Neuronal stem cell (in vitro differentiated cells): ENCODE data around the gene KCNC1.

Experiments
- DNase-seq: peaks from one replicate; pipeline ENCODE4 v3.0.0-alpha.2; 2013; ENCODE audit warnings: low spot score
- H2AFZ ChIP-seq: one replicate; pipeline ENCODE4 v1.6.1; 2013; ENCODE audit warnings: mild to moderate bottlenecking, low read length, inconsistent platforms
- H2AK5ac ChIP-seq: 2 replicates; pipeline ENCODE4 v1.6.1; 2013; ENCODE audit warnings: low read depth, mild to moderate bottlenecking, inconsistent platforms, low read length, moderate library complexity, mixed read lengths
- H2BK120ac ChIP-seq: 2 replicates; pipeline ENCODE4 v1.6.1; 2013; ENCODE audit warnings: low read depth, mild to moderate bottlenecking, inconsistent platforms, low read length, moderate library complexity, mixed read lengths
- H2BK12ac ChIP-seq: one replicate; pipeline ENCODE4 v1.6.1; 2013; ENCODE audit warnings: low read length, inconsistent platforms
- H2BK15ac ChIP-seq: 2 replicates; pipeline ENCODE4 v1.6.1; 2013; ENCODE audit warnings: mild to moderate bottlenecking, low read length, inconsistent platforms, mixed read lengths
- H2BK5ac ChIP-seq: one replicate; pipeline ENCODE4 v1.6.1; 2013; ENCODE audit warnings: inconsistent platforms, mild to moderate bottlenecking, low read length, moderate library complexity
- H3K14ac ChIP-seq: one replicate; pipeline ENCODE4 v1.6.1; 2013; ENCODE audit warnings: low read length, inconsistent platforms
- H3K18ac ChIP-seq: 2 replicates; pipeline ENCODE4 v1.6.1; 2013; ENCODE audit warnings: low read length, inconsistent platforms
- H3K23ac ChIP-seq: 2 replicates; pipeline ENCODE4 v1.6.1; 2013; ENCODE audit warnings: low read depth, mild to moderate bottlenecking, mixed read lengths, low read length, inconsistent platforms; ENCODE audit not compliant: poor library complexity
- H3K27ac ChIP-seq: replicated peaks from 3 replicates; pipeline ENCODE4 v1.5.1; 2013; ENCODE audit warnings: low read length, inconsistent platforms
- H3K27me3 ChIP-seq, 3 experiments: 2 replicates each; pipeline ENCODE4 v1.6.1; 2013; ENCODE audit warnings: low read length in 3 of 3, mild to moderate bottlenecking in 2 of 3, inconsistent platforms in 1 of 3, low read depth in 1 of 3, mixed read lengths in 1 of 3, moderate library complexity in 1 of 3; ENCODE audit not compliant: control insufficient read depth in 3 of 3, insufficient read depth in 3 of 3
- H3K36me3 ChIP-seq, 2 donors: replicated peaks in 1 of 2; 2 replicates each; pipeline ENCODE4 v1.6.1; 2013; ENCODE audit warnings: low read length in 2 of 2; ENCODE audit not compliant: control insufficient read depth in 2 of 2, insufficient read depth in 2 of 2
- H3K4ac ChIP-seq: 2 replicates; pipeline ENCODE4 v1.6.1; 2013; ENCODE audit warnings: inconsistent platforms, mild to moderate bottlenecking, low read length, moderate library complexity
- H3K4me1 ChIP-seq, 2 donors: 1 replicate in 1 of 2; 2 replicates in 1 of 2; pipeline ENCODE4 v1.6.1; 2013; ENCODE audit warnings: low read length in 2 of 2, low read depth in 1 of 2; ENCODE audit not compliant: control insufficient read depth in 2 of 2, insufficient read depth in 1 of 2
- H3K4me2 ChIP-seq: one replicate; pipeline ENCODE4 v1.6.1; 2013; ENCODE audit warnings: mild to moderate bottlenecking, low read length, inconsistent platforms; ENCODE audit not compliant: insufficient read depth, poor library complexity, severe bottlenecking
- H3K4me3 ChIP-seq, 2 donors: 2 replicates each; pipeline ENCODE4 v1.5.1; 2013; ENCODE audit warnings: low read length in 2 of 2, mild to moderate bottlenecking in 2 of 2, inconsistent platforms in 1 of 2, moderate library complexity in 1 of 2
- H3K79me1 ChIP-seq: one replicate; pipeline ENCODE4 v1.6.1; 2013; ENCODE audit warnings: low read depth, mild to moderate bottlenecking, inconsistent platforms, low read length, moderate library complexity
- H3K9ac ChIP-seq: one replicate; pipeline ENCODE4 v1.6.1; 2013; ENCODE audit warnings: mild to moderate bottlenecking, low read depth, low read length, inconsistent platforms; ENCODE audit not compliant: poor library complexity
- H3K9me3 ChIP-seq, 2 donors: replicated peaks in 1 of 2; 2 replicates each; pipeline versions ENCODE3 to v1.6.1; 2013; ENCODE audit warnings: low read length in 2 of 2, mild to moderate bottlenecking in 2 of 2, inconsistent platforms in 1 of 2, low read depth in 1 of 2, mixed read lengths in 1 of 2, moderate library complexity in 1 of 2; ENCODE audit not compliant: control insufficient read depth in 2 of 2, insufficient read depth in 1 of 2
- H4K8ac ChIP-seq: one replicate; pipeline ENCODE4 v1.6.1; 2013; ENCODE audit warnings: low read depth, mild to moderate bottlenecking, inconsistent platforms, low read length, moderate library complexity
- H4K91ac ChIP-seq: one replicate; pipeline ENCODE4 v1.6.1; 2013; ENCODE audit warnings: low read length, low read depth, mild to moderate bottlenecking, inconsistent platforms; ENCODE audit not compliant: poor library complexity
- WGBS, 2 donors: extraction: QIAGEN DNeasy Blood & Tissue Kit; methylation state at CpG; one replicate each; pipeline ENCODE4 v1.1.7; 2013; ENCODE audit warnings: missing lambda C conversion rate in 2 of 2, mixed read lengths in 1 of 2; ENCODE audit not compliant: insufficient read length in 2 of 2, insufficient replicate concordance in 1 of 2; ENCODE audit errors: extremely low coverage in 2 of 2; 5-methylcytosine and 5-hydroxymethylcytosine counted together

Gene KCNC1

DNA sequence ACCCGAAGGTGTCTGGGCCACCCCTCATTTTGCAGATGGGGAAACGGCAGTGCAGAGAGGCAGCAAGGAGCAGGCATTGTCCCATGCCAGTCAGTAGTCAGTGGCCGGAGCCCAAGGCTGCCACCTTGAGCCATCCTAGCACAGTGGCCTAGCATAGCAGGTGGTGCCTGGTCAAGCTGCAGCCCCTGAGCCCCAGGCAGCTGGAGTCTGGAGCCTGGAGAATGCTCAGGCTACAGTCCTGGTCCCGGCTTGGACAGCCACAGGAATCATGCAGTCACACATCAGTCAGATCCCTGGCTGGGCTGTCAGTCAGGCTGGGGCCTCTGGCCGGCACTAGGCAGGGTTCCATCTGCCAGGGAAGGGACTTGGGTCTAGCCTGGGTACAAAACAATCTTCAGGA is 18.6 kb downstream of the KCNC1 start:
- H3K4ac ChIP-seq = no peak overlapping the region
- no peak overlapping the region for H3K23ac ChIP-seq
- H3K14ac ChIP-seq = peak overlapping the region; percentile 12
- H3K9ac ChIP-seq = no peak overlapping the region
- no peaks in the 10 kb centered on the region for H3K36me3 ChIP-seq
- H3K27me3 ChIP-seq = no peaks in the 10 kb centered on the region
- H2AK5ac ChIP-seq = no peak overlapping the region
- H3K4me3 ChIP-seq = no peak overlapping the region
- H3K18ac ChIP-seq = no peak overlapping the region
- H2BK12ac ChIP-seq = no peak overlapping the region
- peaks cover 2% of the 10 kb centered on the region for H3K79me1 ChIP-seq
- no peak overlapping the region for H2AFZ ChIP-seq
- no peaks in the 10 kb centered on the region for H3K4me1 ChIP-seq
- H4K8ac ChIP-seq = no peak overlapping the region
- H3K27ac ChIP-seq = no peak overlapping the region
- H2BK120ac ChIP-seq = no peak overlapping the region
- H2BK15ac ChIP-seq = no peak overlapping the region
- H3K4me2 ChIP-seq = no peak overlapping the region
- H3K9me3 ChIP-seq = no peaks in the 10 kb centered on the region
- no CpG with 5 or more reads among the region's 5 CpGs for WGBS, 2 donors
- DNase-seq = no peak
- H4K91ac ChIP-seq = no peak overlapping the region
- no peak overlapping the region for H2BK5ac ChIP-seq

GRCh38 chr11:17753641-17754040 is 19.1 kb downstream of the KCNC1 start:
- no peak overlapping the region for H3K4ac ChIP-seq
- no peak overlapping the region for H4K91ac ChIP-seq
- no peak overlapping the region for H2BK15ac ChIP-seq
- no peaks in the 10 kb centered on the region for H3K36me3 ChIP-seq
- H4K8ac ChIP-seq = no peak overlapping the region
- H2BK5ac ChIP-seq = no peak overlapping the region
- no peak overlapping the region for H2BK12ac ChIP-seq
- no peak overlapping the region for H3K4me3 ChIP-seq
- H3K4me2 ChIP-seq = no peak overlapping the region
- H3K14ac ChIP-seq = no peak overlapping the region
- H2AK5ac ChIP-seq = no peak overlapping the region
- no peaks in the 10 kb centered on the region for H3K27me3 ChIP-seq
- no peaks in the 10 kb centered on the region for H3K9me3 ChIP-seq
- H3K4me1 ChIP-seq = no peaks in the 10 kb centered on the region
- H3K9ac ChIP-seq = no peak overlapping the region
- H3K79me1 ChIP-seq = peaks cover 2% of the 10 kb centered on the region
- no peak overlapping the region for H3K18ac ChIP-seq
- no peak overlapping the region for H2BK120ac ChIP-seq
- DNase-seq = no peak
- no peak overlapping the region for H3K23ac ChIP-seq
- H2AFZ ChIP-seq = no peak overlapping the region
- WGBS, 2 donors = no CpG with 5 or more reads among the region's 10 CpGs
- H3K27ac ChIP-seq = no peak overlapping the region

- no peak for DNase-seq
- Histone ChIP-seq H3K79me1 (peaks cover 2% of the 10 kb centered on the region), H2BK15ac (no peak overlapping the region), H3K4me2 (no peak overlapping the region), H3K9ac (no peak overlapping the region), H4K8ac (no peak overlapping the region), H3K36me3 (no peaks in the 10 kb centered on the region), H2BK120ac (no peak overlapping the region), H3K18ac (peak overlapping the region; percentile 40), H2AK5ac (no peak overlapping the region), H3K27ac (no peak overlapping the region), H3K4ac (no peak overlapping the region), H4K91ac (no peak overlapping the region), H3K4me1 (no peaks in the 10 kb centered on the region), H2BK5ac (no peak overlapping the region), H3K23ac (no peak overlapping the region), H3K14ac (no peak overlapping the region), H3K27me3 (no peaks in the 10 kb centered on the region), H3K9me3 (no peaks in the 10 kb centered on the region), H2BK12ac (no peak overlapping the region), H3K4me3 (no peak overlapping the region), H2AFZ (no peak overlapping the region)
- WGBS, 2 donors = no CpG with 5 or more reads among the region's 3 CpGs
Observed at GRCh38 chr11:17755891-17756290, 21.3 kb downstream of the KCNC1 start.

DNA sequence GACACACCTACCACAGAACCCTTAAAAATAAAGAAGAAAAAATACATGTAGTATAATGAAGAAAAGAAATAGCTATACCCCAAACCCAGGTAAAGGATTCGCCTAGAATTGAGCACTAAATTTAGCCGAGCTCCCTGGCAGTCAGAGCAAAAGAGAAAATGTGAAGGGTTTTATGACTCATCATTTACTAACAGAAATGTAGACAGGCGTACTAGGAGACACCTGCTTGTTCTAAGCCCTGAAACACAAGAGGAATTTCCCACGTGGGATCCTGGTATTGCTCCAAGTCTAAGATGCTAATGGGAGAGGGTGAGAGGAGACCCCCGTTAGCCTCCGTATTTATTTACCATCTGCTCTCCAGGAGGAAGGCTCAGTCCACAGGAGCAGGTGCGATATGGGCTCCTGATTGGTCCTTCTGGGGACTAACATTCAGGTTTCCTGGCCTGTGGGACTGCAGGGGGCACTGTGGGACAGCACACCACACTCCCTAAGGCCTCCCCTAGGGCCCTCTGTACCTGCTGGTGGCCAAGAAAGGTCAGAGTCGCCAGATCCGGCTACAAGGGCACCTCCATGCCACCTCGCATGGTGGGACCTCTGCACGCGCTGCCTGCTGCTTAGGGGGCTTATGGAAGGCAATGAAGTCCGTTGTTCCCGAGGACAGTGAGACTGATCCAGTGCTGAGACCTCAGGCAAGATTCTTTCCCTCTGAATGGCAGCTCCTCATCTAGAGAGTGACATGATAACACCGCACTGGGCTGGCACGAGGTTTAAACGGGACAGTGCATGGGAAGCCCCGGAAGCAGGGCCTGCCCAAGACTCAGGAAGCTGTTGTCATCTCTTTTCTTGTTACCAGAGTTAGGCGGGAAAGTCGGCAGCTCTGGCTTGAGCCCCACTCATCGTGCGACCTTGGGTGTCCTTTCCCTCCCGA is 25.8 kb downstream of the KCNC1 start:
- Histone ChIP-seq H2BK12ac (no peak overlapping the region), H2BK120ac (no peak overlapping the region), H2BK5ac (no peak overlapping the region), H2AK5ac (peak overlapping the region; percentile 15), H3K9me3 (no peaks in the 10 kb centered on the region), H3K4me2 (no peak overlapping the region), H4K8ac (no peak overlapping the region), H3K4me3 (no peak overlapping the region), H3K18ac (peak overlapping the region; percentile 66), H3K79me1 (no peaks in the 10 kb centered on the region), H3K36me3 (no peaks in the 10 kb centered on the region), H3K23ac (no peak overlapping the region), H3K14ac (no peak overlapping the region), H3K27me3 (no peaks in the 10 kb centered on the region), H2AFZ (no peak overlapping the region), H3K4ac (no peak overlapping the region), H3K4me1 (peaks cover 14% of the 10 kb centered on the region in 2 donors), H3K27ac (no peak overlapping the region), H3K9ac (no peak overlapping the region), H2BK15ac (no peak overlapping the region), H4K91ac (no peak overlapping the region)
- peak; percentile 63 for DNase-seq
- WGBS, 2 donors = no CpG with 5 or more reads among the region's 23 CpGs
